GM19452 (cell line): ENCODE measurements around the gene MAFG.

Experiments
- ATAC-seq: cut with Tn5 transposase; IDR thresholded peaks from one replicate; pipeline ENCODE4 v1.9.1; 2021; ENCODE audit not compliant: unreplicated experiment

MAFG gene

GRCh38 chr17:81924557-81925532, 2.7 kb downstream of the MAFG start:
- ATAC-seq: no peak

- ATAC-seq: no peak
Observed at GRCh38 chr17:81923302-81924260, 4.0 kb downstream of the MAFG start.

DNA sequence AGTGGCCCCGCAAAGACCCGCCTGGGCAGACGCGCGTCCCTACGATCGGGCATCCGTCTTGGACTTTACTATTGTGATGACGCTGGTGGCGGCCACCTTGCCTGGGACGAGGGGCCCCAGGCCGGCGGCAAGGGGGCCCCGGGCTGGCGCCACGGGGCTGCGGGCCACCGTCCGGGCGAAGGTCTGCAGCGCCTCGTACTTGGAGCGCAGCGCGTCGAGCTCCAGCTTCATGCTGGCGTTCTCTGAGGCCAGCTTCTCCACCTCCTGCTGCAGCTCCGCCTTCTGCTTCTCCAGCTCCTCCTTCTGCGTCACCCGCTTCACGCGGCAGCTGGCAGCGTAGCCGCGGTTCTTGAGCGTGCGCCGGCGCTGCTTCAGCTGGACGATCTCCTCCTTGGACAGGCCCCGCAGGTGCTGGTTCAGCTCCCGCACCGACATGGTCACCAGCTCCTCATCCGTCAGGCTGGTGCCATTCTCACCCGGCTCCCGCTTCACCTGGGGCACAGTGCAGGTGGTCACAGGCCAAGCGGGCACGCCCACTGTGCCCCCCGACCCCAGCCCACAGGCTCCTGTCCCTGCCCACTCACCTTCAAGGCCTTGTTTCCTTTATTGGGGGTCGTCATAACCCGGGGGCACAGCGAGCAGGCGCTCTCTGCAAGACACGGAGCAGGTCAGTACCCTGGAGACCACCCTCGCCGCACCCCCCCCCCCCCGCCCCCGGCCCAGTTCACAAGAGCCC, 4.8 kb downstream of the MAFG start:
- no peak for ATAC-seq

DNA sequence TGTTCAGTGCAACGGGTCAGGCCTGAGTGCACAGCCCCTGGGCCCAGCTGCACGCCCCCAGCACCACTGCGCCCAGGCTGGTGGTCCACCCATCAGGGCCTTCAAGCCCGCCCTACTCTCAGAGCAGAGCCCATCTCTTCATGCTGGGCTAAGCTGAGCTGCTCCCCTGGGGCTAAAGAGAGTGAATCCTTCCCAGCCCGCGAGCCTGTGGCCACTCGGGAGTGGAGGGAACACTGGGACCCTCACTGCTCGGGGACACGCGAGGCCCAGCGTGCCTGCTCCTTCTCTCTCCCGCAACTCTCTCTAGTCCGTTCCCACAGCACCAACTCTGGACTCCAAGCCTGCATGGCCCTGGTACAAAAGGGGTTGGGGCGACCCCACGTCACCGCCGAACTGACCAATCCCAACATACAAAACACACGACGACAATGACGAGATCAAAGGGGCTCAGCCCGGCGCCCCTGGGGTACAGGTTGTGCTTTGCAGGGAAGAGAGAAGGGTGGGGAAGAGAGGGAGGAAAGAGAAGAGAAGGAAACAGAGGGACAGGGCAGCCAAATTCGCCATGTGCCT, 5.5 kb downstream of the MAFG start:
- ATAC-seq: no peak

- ATAC-seq: no peak
Observed at GRCh38 chr17:81921537-81921862, 6.0 kb downstream of the MAFG start.

DNA sequence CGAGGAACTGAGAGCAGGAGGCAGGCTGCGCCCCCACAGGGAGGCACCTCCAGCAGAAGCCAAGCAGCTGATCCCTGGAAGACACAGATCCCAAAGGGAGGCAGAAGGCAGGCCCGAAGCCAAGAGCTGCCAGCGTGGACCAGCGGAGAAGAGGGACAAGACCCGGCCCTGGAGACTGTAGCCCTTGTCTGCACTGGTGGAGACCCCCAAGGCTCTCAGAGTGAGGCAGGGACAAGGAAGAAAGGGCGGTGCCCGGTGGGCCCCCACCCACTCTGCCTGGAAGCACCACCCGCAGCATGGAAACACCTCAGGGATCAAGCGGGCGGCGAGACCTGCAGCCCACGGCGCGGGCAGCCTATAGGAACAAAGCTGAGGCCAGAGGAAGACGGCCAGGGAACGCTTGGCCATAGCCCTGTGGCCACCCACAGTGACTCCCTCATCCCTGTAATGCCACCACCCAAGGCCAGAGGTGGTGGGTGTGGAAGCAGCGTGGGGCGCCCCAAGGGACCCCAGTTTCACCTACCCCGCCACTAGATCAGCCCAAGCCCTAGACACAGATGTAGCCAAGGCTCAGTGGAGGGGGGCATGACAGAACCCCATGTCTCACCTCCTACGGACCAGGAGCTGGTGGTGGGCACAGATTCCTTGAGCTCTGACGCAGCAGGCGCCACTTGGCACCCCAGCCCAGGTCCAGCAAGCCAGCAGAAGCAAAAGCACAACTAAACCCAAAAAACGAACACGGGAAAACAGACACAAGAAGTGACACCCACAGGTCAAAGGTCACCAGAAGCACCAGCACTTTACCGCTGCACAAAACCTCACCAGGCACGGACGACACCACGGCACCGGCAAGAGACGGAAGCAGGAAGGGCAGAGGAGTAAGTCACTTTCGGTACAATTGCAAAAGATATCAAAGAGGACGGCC, 6.7 kb downstream of the MAFG start:
- ATAC-seq: no peak

DNA sequence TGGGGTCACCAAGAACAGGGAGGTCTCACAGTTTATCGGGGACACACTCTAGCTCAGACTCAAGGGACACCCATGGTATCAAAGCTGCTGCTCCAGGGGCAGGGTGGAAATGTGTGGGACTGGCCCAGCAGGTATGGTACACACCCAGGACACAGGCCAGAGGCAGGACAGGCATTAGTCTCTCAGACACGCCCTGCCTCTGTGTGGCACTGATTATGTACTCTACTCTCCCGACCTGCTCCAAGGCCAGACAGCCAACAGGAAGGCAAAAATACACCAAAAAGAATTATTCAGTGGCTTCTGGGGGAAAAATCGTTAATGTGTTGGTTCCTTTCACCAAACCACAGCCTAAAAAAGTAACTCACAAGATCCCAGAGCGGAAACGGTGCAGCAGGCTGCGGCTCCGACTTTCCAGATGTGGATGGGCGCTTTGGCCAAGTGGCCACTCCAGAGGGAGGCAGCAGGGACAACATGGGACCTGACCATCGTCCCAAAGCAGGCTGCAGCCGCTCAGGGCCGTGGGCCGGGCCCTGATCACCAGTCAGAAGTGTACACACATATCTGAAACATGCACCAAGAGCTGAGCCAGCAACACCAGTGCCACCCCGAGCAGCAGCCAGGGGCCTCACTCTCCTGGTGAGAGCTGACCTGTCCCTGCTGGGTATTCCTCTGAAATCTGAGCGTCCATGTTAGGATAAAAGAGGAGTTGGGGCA, 8.5 kb downstream of the MAFG start:
- ATAC-seq: no peak

- ATAC-seq: peak; percentile 7
Observed at GRCh38 chr17:81918333-81918669, 9.2 kb downstream of the MAFG start.

- ATAC-seq: peak; percentile 70
Observed at GRCh38 chr17:81917565-81918332, 9.8 kb downstream of the MAFG start, which contains the start of gene SIRT7. SIRT7 (minus strand) TSS chr17:81918176; CDS start chr17:81918131, 45 bp downstream.

DNA sequence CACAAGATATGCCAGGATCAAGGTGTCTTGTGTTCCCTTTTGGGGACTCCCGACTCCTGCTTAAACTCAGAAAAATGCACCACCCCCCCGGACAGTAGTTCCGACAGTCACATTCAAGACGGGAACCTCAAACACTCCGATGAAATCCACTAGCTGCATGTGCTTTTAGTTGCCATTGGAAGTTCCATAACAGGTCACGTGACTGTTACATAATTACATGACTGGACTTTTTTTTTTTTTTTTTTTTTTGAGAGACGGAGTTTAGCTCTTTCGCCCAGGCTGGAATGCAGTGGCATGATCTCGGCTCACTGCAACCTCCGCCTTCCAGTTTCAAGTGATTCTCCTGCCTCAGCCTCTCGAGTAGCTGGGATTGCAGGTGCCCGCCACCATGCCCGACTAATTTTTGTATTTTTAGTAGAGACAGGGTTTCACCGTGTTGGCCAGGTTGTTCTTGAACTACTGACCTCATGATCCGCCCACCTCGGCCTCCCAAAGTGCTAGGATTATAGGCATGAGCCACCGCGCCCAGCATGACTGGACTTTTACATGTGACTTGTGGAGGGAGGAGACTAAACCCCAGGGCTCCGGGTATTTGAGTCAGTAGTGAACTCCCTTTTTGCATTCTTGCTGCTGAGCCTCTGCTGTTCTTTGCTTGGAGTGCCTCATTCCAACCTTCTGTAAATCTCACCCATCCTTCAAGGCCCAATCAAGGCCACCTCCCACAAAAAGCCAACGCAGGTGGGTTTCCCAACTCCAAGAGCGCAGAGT, 11.1 kb downstream of the MAFG start:
- no peak for ATAC-seq

DNA sequence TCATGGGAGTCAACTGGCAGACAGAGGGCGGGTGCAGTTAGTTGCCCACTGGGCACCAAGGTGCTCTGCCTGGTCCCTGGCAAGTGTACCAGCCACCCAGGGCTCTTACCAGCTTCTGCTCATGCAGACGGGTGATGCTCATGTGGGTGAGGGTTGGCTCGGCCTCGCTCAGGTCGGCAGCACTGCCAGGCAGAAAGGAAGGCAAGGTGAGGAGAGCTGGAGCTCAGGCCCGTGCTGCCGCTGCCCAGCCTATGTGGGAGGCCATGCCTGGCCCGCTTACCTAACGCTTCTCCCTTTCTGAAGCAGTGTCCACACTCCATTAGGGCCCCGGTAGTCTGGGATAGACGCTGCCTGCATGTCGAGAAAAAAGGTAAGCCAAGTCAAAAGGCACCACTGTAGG, 12.2 kb downstream of the MAFG start:
- ATAC-seq: no peak

DNA sequence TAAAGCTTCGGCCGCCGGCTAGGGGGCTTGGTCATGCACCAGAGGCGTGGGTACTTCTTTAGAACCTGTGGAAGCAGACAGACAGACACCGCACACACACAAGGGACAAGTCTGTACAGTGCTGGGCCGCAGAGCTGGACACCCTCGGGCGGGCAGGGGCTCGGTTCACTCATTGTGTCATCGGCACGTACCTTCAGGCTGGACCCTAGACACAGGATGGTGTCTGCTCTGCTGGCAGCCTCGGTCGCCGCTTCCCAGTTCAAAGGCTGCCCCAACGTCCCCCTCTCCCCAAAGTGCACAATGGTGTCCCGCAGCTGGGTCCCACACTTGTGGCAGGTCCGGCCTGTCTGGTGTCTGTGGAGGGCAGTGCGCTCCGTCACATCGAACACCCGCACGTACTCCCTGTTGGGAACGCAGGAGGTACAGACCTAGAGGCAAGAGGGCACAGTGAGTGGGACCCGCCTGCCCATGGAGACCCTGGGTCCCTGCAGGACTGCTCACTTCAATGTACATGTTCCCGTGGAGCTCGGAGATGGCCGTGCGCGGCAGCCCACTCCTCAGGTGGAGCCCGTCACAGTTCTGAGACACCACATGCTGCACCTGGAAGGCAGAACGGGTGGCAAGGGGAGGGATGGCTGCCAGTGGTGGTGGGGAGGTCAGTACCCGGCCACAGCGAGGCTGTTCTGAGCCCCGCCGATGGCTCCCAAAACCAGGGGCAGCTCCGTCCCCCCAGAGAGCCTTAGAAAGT, 13.3 kb downstream of the MAFG start:
- no peak for ATAC-seq

DNA sequence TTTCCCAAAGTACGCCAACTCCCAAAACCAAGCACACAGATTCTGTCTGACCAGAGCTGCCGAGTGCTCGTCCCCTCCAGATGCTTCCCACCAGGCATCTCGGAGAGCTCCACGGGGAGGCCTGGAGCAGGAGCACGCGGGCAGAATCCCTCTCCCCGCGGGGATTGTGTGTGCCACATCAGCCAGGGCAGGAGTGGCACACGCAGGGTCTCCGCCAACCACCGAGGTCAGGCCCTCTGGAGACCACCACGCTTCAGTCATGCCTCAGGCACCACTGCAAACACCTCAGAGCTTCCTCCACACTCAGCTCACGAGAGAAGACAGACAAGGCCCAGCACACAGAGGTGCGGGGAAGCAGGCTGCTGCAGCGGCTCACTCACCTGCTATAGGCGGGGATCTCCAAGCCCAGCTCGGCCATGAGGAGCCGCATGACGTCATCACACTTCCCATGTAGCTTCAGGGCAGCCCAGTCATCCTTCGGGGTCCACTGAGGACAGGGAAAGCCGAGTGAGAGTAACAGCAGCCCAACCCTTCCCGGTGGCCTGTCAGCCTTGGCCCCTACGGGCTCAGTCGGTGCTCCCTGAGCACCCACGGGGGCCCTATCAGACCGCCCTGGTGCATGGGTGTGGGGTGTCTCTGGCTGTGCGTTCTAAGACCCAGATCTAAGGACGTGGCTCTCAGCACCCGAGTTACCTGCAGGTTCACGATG, 14.0 kb downstream of the MAFG start:
- no peak for ATAC-seq

DNA sequence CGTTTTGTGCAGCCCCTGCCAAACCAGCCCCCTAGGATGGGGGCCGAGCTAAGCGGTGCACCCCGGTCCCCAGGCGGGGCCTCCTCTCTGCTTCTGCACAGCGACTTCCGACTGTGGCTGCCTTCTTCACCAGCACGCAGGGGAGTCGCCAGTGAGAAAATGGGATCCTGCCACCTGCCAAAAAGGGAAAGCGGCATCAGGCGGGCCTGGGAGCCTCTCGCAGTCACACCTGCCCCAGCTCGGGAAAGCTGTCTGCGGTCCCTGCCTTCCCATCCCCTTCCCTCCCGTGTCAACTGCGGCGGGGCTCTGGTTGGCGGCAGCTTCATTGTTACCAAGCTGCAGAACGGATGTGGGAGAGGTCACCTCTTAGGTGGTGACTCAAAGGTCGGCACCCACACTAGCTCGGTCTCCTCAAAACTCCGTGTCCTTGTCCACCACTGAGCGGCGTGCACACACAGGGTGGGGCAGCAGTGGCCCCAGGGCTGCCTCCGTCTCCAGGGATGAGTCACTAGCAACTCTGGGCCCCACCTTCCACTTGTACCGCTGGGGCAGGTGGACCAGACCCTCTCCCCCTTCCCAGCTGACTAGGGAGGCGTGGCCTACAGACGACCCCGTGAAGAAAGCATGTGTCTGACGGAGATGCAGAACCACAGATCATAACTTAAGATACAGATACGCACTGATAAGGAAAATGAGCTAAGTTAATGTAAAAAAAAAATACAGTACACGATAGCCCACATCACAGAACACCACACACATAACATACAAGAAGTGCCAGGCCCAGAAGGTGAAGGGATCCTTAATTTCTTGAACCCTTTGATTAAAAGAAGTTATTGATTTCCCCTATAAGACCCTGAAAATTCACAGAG, 14.9 kb downstream of the MAFG start:
- ATAC-seq: no peak

DNA sequence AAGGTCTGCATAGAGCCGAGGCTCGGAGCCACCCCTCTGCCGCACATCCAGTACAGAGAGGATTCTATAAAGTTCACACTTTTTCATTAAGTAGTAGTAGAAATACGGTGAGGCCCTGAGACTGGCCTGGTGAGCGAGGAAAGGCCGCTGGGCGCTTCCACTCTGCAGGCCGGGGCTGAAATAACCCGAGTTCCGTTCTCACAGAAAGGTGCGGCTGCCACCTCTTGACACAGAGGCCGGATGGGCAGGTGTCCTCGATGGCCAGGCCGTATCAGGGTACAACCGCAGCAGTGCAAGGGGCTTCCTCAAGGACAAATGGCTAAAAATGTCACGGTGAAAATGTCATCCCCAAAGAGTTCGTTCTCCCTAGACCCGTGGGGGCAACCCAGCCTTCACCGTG, 15.6 kb downstream of the MAFG start:
- ATAC-seq: no peak
